Measurements from ENCODE around the gene ATP5ME. TPM values are rescaled to one million over a fixed set of nuclear protein-coding genes. Genes with fewer than 3 reads are reported as not detected.

Gene ATP5ME
- polyA plus RNA-seq, 3 donors = 163 to 397 (median 367) TPM

- no peak for DNase-seq
- Histone ChIP-seq H2AFZ (ENCODE audit: insufficient read depth, low read depth, low read length, poor library complexity, severe bottlenecking) (no peak overlapping the region), H3K9ac (ENCODE audit: insufficient read depth, low read length, poor library complexity, severe bottlenecking) (no peak overlapping the region), H3K4me1 (ENCODE audit: control insufficient read depth in 1 of 2, insufficient read depth in 2 of 2, low read length in 2 of 2) (no peaks in the 10 kb centered on the region), H3K27me3 (ENCODE audit: control insufficient read depth in 2 of 2, insufficient read depth in 2 of 2, low read length in 2 of 2) (no peaks in the 10 kb centered on the region), H4K20me1 (ENCODE audit: insufficient read depth, low read length) (no peaks in the 10 kb centered on the region), H3K27ac (ENCODE audit: low read depth in 1 of 2, low read length in 2 of 2) (no peak overlapping the region), H3K9me3 (replicated peaks in 1 of 2; ENCODE audit: control insufficient read depth in 1 of 2, insufficient read depth in 1 of 2, low read length in 2 of 2) (peaks cover 17 to 20% of the 10 kb centered on the region in 2 donors), H3K4me2 (replicated peaks; ENCODE audit: extremely low read depth, low read length, poor library complexity, severe bottlenecking) (no peak overlapping the region), H3K4me3 (replicated peaks in 1 of 3; ENCODE audit: low read depth in 2 of 3, low read length in 3 of 3) (no peak overlapping the region), H3K36me3 (replicated peaks in 1 of 2; ENCODE audit: control insufficient read depth in 1 of 2, insufficient read depth in 2 of 2, low read length in 2 of 2) (no peaks in the 10 kb centered on the region), H3K79me2 (ENCODE audit: insufficient read depth, low read length) (no peaks in the 10 kb centered on the region)
- intact Hi-C loops (cut with micrococcal nuclease) = no loop called here
- Mint-ChIP-seq H3K9me3 (peaks cover 15 to 37% (median 24%) of the 10 kb centered on the region in 7 donors), H3K4me1 (no peaks in the 10 kb centered on the region), H3K4me3 (no peak overlapping the region), H3K27me3 (ENCODE audit: low read depth in 3 of 3) (peaks cover 0 to 6% (median 4%) of the 10 kb centered on the region in 3 donors), H3K36me3 (no peaks in the 10 kb centered on the region), H3K27ac (no peak overlapping the region)
- 80% methylated on average over 20 of the region's 20 CpGs for WGBS (ENCODE audit: insufficient coverage)
- TF ChIP-seq CTCF (IDR thresholded peaks at IDR 0.05) = no peak
Observed at GRCh38 chr4:629915-630641, 44.0 kb downstream of the ATP5ME start.

GRCh38 chr4:629636-629914 lies 44.5 kb downstream of the ATP5ME start:
- no peak for DNase-seq
- Histone ChIP-seq H3K9me3 (replicated peaks in 1 of 2; ENCODE audit: control insufficient read depth in 1 of 2, insufficient read depth in 1 of 2, low read length in 2 of 2) (peaks cover 17 to 20% of the 10 kb centered on the region in 2 donors), H3K27me3 (ENCODE audit: control insufficient read depth in 2 of 2, insufficient read depth in 2 of 2, low read length in 2 of 2) (no peaks in the 10 kb centered on the region), H3K36me3 (replicated peaks in 1 of 2; ENCODE audit: control insufficient read depth in 1 of 2, insufficient read depth in 2 of 2, low read length in 2 of 2) (no peaks in the 10 kb centered on the region), H4K20me1 (ENCODE audit: insufficient read depth, low read length) (no peaks in the 10 kb centered on the region), H3K4me3 (replicated peaks in 1 of 3; ENCODE audit: low read depth in 2 of 3, low read length in 3 of 3) (no peak overlapping the region), H3K79me2 (ENCODE audit: insufficient read depth, low read length) (no peaks in the 10 kb centered on the region), H3K27ac (ENCODE audit: low read depth in 1 of 2, low read length in 2 of 2) (no peak overlapping the region), H2AFZ (ENCODE audit: insufficient read depth, low read depth, low read length, poor library complexity, severe bottlenecking) (no peak overlapping the region), H3K4me2 (replicated peaks; ENCODE audit: extremely low read depth, low read length, poor library complexity, severe bottlenecking) (no peak overlapping the region), H3K4me1 (ENCODE audit: control insufficient read depth in 1 of 2, insufficient read depth in 2 of 2, low read length in 2 of 2) (no peaks in the 10 kb centered on the region), H3K9ac (ENCODE audit: insufficient read depth, low read length, poor library complexity, severe bottlenecking) (no peak overlapping the region)
- no peak for TF ChIP-seq CTCF (IDR thresholded peaks at IDR 0.05)
- intact Hi-C loops (cut with micrococcal nuclease) = no loop called here
- H3K27ac Mint-ChIP-seq = no peak overlapping the region
- H3K4me1 Mint-ChIP-seq = no peaks in the 10 kb centered on the region
- no peaks in the 10 kb centered on the region for H3K36me3 Mint-ChIP-seq
- WGBS (ENCODE audit: insufficient coverage) = 92% methylated on average over 9 of the region's 9 CpGs
- H3K9me3 Mint-ChIP-seq = peaks cover 15 to 37% (median 24%) of the 10 kb centered on the region in 7 donors
- peaks cover 0 to 6% (median 4%) of the 10 kb centered on the region in 3 donors for H3K27me3 Mint-ChIP-seq (ENCODE audit: low read depth in 3 of 3)
- H3K4me3 Mint-ChIP-seq = no peak overlapping the region
